HL-60 (cell line): Measurements from ENCODE around the gene SLC4A1.

Experiments used
- DNase-seq, 2 experiments: peaks; one replicate each; pipeline ENCODE4 v3.0.0-alpha.2; 2010 to 2020; ENCODE audit warnings: low read depth in 1 of 2, low spot score in 1 of 2
- H3K27ac ChIP-seq: fragments of 250-450 bp; sonication (Bioruptor Pico); replicated peaks from 2 replicates; pipeline ENCODE4 v1.5.1; 2020; ENCODE audit warnings: mild to moderate bottlenecking, moderate library complexity
- H3K27me3 ChIP-seq: fragments of 250-450 bp; sonication (Bioruptor Pico); 2 replicates; pipeline ENCODE4 v1.5.1; 2021; ENCODE audit warnings: mild to moderate bottlenecking, moderate library complexity; ENCODE audit not compliant: insufficient read depth, poor library complexity, severe bottlenecking
- H3K4me3 ChIP-seq: replicated peaks from 2 replicates; pipeline ENCODE4 v1.5.1; 2011; ENCODE audit warnings: mild to moderate bottlenecking, control low read depth, low read length; ENCODE audit not compliant: insufficient read depth
- CTCF ChIP-seq: IDR thresholded peaks from one replicate; pipeline ENCODE4 v1.5.1; 2011; ENCODE audit warnings: low read length, control low read depth, inconsistent platforms; ENCODE audit not compliant: insufficient read depth
- GABPA ChIP-seq: IDR thresholded peaks from 2 replicates; pipeline ENCODE4 v1.6.1; 2012; ENCODE audit warnings: low read depth
- POLR2AphosphoS5 ChIP-seq: IDR thresholded peaks from 2 replicates; pipeline ENCODE4 v1.6.1; 2012; ENCODE audit warnings: low read depth
- REST ChIP-seq: IDR thresholded peaks from 2 replicates; pipeline ENCODE4 v1.6.1; 2012; ENCODE audit warnings: low read depth; ENCODE audit not compliant: insufficient replicate concordance
- SPI1 ChIP-seq: IDR thresholded peaks from 2 replicates; pipeline ENCODE4 v1.6.1; 2012; ENCODE audit warnings: low read depth, mild to moderate bottlenecking, borderline replicate concordance

The SLC4A1 gene

GRCh38 chr17:44297975-44298374, 30.0 kb upstream of the SLC4A1 start:
- Histone ChIP-seq H3K27me3 (no peaks in the 10 kb centered on the region), H3K27ac (no peak overlapping the region), H3K4me3 (no peak overlapping the region)
- no peak for DNase-seq
- TF ChIP-seq REST (no peak), SPI1 (no peak), CTCF (no peak), GABPA (no peak), POLR2AphosphoS5 (no peak)

- TF ChIP-seq REST (no peak), POLR2AphosphoS5 (no peak), SPI1 (no peak), GABPA (no peak), CTCF (no peak)
- Histone ChIP-seq H3K4me3 (no peak overlapping the region), H3K27ac (no peak overlapping the region), H3K27me3 (no peaks in the 10 kb centered on the region)
- DNase-seq, result no peak
Measured at GRCh38 chr17:44293509-44294226, 25.7 kb upstream of the SLC4A1 start.

- Histone ChIP-seq H3K4me3 (no peak overlapping the region), H3K27ac (no peak overlapping the region), H3K27me3 (no peaks in the 10 kb centered on the region)
- no peak for DNase-seq
- no peak for TF ChIP-seq GABPA
- TF ChIP-seq POLR2AphosphoS5, result no peak
- TF ChIP-seq REST, result no peak
Measured at GRCh38 chr17:44287651-44288050, 19.7 kb upstream of the SLC4A1 start.
